GM18858 (cell line): Measurements from ENCODE around the gene FBXL13.
A peak's percentile ranks its signal among the peaks of the same experiment; 100 is the strongest.
"Not testable (repeated sequence)": the region's sequence is repeated elsewhere in the genome, so short reads cannot be mapped to it uniquely, and the experiment has no call there.

Source experiments
- ATAC-seq: cut with Tn5 transposase; IDR thresholded peaks from one replicate; pipeline ENCODE4 v1.9.1; 2021; ENCODE audit not compliant: unreplicated experiment

The FBXL13 gene

DNA sequence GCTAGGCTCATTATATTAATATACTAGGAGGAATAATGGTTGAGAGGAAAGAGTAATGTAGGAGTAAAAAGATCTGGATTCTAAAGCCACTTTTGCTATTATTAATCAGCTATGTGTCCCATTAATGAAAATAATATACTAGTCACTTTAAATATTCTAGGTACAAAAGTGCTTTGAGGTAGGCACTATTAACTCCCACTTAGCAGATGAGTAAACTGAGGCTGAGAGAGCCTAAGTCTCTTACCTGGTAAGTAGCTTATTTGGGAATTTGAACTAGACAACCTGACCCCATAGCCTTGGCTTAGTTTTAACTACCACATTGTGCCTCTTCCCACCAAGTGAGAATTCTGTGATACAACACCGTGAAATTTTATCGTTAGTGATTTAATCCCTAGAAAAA is 6.3 kb upstream of the FBXL13 start:
- no peak for ATAC-seq

DNA sequence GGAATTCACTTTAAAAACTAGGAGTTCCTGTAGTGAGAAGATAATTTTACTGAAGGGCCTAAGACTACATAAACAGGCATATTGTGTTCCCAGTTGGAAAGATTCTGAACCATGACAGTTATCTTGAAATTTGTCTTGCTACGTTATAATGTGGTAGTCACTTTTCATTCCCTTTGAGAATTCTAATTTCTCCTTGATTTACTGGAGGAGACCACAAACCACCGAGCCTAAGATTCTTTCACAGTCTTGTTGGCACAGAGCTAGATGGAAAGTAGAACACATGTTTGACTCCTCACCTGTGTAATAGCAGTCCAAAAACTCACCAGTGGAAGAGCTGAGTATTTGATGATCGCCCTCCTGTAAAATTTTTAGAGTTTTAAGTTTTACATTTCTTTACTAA is 5.2 kb upstream of the FBXL13 start:
- ATAC-seq, result no peak

DNA sequence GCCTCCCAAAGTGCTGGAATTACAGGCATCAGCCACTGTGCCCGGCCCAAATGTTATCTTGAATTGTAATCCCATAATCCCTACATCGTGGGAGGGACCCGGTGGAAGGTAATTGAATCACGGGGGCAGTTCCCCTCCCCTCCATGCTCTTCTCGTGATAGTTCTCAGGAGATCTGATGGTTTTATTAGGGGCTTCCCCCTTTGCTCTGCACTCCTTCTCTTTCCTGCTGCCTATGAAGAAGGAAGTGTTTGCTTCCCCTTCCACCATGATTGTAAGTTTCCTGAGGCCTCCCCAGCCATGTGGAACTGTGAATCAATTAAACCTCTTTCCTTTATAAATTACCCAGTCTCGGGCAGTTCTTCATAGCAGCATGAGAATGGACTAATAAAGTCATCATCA is 3.6 kb upstream of the FBXL13 start:
- ATAC-seq, result not testable (repeated sequence)

DNA sequence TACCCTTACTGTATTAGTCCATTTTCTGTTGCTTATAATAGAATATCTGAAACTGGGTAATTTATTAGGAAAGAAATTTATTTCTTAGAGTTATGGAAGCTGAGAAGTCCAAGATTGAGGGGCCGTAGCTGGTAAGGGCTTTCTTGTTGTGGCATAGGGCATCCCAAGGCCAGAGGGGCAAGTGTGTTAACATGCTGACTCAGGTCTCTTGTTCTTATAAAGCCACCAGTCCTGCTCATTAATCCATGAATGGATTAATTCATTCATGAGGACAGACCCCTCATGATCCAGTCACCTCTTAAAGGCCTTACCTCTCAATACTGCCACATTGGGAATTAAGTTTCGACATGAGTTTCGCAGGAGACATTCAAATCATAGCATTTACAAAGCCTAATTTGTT is 2.7 kb upstream of the FBXL13 start:
- ATAC-seq, result no peak

DNA sequence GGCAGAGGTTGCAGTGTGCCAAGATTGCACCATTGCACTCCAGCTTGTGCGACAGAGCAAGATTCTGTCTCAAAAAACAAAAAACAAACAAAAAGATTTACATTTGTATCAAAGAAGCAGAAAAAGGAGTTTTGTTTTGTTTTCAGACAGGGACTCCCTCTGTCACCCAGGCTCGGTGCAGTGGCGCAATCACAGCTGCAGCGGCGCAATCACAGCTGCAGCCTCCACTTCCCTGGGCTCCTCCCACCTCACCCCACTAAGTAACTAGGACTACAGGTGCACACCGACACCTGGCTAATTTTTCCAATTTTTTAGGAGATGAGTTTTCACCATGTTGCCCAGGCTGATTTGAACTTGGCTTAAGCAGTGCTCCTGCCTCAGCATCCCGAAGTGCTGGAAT is 2.2 kb upstream of the FBXL13 start:
- ATAC-seq, result no peak

DNA sequence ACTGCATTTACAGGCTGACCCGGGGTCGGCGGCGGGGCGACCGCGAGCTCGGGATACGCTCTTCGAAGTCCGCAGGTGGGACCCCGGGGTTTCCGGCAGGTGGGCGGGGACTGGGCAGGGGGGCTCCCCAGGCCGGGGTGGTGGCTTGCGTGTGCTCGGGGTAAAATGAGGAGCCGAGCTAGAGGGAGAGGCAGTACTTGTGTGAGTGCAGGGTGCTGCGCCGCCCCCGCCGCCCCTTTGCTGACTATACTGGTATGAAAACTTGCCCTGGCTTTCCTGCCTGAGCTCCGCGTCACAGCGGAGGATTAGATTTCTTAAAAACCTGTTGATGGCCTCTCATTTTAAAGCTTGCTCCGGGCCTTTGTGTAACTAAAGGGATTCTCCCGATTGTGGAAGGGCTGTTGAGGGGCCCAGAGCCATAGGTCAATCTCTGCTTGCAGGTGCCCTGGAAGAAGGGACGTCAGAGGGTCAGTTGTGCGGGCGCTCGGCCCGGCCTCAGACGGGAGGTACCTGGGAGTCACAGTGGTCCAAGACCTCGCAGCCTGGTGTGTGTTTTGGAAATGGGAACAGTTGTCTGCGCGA is 832 bp upstream of the FBXL13 start:
- ATAC-seq, result peak; percentile 32

DNA sequence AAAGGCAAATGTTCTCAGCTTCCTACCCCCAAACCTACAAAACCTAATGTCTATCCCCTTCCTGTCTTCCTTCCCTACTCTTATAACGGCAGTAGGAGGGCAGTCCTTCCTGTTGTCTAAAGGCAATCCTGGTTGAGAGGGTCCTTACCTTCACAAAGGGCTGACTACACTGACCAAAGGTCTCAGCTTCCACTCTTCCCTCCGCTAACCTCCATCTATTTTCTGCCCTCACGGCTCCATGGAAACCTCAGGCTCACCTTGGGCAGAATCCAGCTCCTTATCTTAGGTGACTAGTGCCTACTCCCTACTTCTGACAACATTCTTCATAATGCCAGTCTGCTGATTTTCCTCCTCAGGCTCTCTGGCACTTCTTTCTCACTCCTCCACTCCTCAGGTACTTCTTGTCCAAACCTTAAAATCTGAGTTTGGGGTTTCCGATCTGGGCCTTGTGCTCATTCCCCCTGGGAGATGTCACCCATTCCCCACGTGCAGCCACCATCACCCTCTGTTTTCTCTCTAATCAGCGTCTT is 542 bp downstream of the FBXL13 start:
- ATAC-seq, result no peak

DNA sequence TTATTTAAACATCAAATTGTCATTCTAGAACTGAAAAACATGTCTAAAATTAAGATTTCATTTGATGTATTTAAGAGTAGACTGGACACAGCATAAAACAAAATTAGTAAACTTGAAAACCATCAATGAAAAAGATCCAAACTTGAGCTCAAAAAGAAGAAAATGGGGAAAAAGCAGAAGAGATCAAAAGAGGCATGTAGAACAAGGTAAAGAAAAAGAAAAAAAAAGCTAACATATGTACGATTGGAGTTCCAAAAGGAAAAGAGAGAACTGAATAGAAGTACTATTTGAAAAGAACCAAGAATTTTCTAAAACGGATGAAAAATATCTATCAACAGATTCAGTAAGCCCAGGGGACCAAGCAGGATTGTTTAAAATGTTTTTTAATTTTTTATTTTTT is 3.6 kb downstream of the FBXL13 start:
- no peak for ATAC-seq

DNA sequence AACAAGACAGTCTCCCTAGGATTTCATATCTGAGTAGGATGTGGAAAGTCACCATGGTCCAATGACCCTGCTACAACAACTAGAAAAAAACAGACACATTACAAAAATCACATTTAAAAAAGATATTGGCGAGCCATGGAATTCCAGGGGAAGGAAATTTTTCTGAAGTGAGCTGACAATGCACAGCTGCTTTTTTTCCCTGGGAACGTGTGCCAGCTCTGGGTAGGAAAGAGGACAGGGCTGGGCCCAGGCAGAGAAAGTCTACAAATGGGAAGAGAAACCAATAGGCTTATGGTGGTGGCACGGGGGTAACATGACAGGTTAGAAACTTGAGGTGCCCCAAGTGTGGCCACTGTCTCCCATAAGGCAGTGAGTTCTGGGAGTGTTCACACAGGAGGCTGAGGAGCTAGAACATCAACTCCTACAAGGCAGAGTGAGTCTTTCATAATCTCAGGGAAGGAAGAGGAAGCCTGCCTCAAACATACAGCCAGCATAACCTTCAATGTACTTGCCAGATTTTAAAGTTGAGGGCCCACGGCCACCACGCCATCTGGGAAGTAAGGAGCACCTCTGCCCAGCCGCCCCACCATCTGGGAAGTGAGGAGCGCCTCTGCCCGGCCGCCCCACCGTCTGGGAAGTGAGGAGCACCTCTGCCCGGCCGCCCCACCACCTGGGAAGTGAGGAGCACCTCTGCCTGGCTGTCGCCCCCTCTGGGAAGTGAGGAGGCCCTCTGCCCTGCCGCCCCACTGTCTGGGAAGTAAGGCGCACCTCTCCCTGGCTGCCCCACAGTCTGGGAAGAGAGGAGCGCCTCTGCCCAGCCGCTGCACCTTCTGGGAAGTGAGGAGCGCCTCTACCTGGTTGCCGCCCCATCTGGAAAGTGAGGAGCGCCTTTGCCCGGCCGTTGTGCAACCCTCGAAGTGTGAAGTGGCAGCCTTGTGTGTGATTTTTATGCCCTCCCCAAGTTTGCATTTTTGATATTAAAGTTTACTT is 5.9 kb downstream of the FBXL13 start:
- no peak for ATAC-seq

DNA sequence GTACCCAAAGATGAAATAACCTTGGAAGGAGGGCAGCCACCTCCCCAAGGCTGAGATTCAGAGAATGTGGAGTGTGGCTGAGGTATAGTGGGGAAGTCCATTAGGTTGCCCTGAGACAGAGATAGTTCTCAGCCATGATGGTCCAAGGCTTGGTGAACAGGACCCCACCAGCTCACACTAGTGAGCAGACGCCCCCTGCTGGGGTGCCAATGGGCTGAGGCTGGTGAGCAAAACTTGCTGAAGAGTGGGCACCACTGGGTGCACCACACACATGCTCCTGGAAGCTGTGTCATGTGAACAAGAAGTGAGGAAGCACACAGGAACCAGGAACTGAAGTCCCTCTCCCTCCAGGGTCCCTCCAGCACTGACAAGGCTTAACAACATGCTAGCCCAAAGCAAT is 8.9 kb downstream of the FBXL13 start:
- ATAC-seq, result no peak

DNA sequence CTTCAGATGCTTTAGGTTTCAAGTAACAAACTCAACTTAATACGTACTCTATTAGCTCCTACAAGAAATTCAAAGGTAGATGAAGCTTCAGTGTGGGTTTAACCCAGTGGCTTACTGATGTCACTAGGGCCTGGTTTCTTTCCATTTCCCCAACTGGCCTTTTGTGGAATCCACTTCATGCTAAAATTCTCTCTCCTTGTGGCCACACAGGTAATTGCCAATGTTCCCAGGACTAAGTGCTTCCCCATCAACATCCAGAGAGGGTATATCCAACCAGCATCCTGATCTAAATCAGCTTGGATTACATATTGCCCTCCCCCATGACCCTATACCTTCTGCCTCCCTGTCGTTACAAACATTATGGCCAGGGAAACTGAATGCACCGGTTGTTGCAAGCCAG is 10.7 kb downstream of the FBXL13 start:
- ATAC-seq, result no peak

DNA sequence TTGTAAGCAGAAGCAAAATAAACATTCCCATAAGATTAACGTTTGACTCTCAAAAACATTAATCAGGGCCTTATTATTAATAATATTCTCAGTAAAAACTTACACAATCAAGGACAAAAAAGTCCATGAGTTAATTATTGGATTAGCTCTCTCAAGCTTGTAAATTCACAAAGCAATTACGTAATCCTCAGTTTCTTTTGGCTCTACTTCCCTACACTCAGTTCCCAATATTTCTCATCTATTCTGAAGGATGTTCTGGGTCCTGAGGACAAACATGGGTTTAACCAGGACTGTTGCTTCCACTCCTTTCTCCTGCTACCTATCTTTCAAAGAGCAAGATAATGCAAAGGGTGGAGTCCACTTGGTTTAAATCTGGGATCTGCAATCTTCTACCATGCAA is 15.1 kb downstream of the FBXL13 start:
- no peak for ATAC-seq

DNA sequence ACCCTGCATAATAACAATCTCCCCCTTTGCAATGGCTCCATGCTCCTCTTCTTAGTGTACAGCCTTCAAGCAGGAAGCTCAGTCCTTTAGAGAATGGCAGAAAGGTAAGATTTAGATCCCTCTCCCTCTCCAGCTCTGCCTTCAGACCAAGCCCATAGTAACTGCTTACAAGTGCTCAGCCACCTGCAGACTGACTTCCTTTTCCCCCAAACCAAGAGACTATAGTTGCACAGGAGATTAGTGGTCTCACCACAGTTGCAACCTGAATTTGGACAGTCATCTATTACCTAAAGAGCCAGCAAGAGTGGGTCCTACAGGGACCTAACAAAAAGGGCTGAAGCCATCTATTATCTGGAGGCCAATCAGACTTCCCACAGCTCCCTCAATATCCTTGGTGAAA is 16.5 kb downstream of the FBXL13 start:
- no peak for ATAC-seq

DNA sequence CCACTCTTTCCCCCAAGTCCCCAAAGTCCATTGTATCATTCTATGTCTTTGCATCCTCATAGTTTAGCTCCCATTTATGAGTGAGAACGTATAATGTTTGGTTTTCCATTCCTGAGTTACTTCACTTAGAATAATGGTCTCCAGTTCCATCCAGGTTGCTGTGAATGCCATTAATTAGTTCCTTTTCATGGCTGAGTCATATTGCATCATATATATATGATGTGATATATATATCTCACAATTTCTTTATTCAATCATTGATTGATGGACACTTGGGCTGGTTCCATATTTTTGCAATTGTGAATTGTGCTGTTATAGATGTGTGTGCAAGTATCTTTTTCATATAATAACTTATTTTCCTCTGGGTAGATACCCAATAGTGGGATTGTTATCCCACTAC is 18.6 kb downstream of the FBXL13 start:
- ATAC-seq, result not testable (repeated sequence)

DNA sequence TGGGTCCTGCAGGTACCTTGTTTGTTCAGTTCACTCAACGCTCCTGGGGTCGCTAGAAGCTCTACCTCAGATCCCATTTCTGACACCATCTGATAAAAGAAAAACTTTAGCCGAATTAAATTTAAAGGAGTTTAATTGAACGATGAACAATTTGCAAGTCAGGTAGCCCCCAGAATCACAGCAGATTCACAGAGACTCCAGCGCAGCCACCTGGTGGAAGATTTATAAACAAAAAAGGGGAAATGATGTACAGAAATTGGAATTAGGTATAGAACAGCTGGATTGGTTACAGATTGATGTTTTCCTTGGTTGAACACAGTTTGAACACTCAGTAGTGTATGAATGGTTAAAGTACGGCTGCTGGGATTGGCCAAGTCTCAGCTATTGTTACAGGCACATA is 23.1 kb downstream of the FBXL13 start:
- ATAC-seq, result no peak

DNA sequence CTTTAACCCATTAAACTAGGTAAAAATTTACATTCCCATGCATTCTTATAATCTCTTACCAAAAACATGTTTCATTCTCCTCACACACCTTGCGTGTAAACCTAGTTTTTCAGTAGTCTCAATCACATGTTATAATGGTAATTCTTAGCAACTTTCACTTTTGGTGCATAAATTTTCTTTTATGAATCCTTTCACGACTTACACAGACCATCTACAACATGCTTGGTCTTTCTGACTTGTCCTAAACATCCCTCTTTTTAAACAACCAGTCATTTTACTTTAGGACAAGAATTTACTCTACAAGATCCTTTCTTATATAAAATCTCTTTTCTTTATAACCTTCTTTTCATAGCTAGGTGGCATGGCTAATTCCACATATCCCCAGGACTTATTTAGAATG is 25.8 kb downstream of the FBXL13 start:
- no peak for ATAC-seq

DNA sequence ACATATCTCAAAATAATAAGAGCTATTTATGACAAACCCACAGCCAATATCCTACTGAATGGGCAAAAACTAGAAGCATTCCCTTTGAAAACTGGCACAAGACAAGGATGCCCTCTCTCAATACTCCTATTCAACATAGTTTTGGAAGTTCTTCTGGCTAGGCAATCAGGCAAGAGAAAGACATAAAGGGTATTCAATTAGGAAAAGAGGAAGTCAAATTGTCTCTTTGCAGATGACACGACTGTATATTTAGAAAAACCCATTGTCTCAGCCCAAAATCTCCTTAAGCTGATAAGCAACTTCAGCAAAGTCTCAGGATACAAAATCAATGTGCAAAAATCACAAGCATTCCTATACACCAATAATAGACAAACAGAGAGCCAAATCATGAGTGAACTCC is 32.8 kb downstream of the FBXL13 start:
- not testable (repeated sequence) for ATAC-seq

DNA sequence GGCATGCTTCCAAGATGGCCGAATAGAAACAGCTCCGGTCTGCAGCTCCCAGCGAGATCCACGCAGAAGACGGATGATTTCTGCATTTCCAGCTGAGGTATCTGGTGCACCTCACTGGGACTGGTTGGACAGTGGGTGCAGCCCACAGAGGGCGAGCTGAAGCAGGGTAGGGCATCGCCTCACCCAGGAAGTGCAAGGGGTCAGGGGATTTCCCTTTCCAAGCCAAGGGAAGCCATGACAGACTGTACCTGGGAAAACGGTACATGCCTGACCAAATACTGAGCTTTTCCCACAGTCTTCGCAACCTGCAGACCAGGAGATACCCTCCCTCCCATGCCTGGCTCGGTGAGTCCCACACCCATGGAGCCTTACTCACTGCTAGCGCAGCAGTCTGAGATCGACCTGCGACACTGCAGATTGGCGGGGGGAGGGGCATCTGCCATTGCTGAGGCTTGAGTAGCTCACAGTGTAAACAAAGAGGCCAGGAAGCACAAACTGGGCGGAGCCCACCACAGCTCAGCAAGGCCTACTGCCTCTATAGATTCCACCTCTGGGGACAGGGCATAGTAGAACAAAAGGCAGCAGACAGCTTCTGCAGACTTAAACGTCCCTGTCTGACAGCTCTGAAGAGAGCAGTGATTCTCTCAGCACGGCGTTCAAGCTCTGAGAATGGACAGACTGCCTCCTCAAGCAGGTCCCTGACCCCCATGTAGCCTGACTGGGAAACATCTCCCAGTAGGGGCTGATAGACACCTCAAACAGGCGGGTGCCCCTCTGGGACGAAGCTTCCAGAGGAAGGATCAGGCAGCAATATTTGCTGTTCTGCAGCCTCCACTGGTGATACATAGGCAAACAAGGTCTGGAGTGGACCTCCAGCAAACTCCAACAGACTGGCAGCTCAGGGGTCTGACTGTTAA is 36.5 kb downstream of the FBXL13 start:
- not testable (repeated sequence) for ATAC-seq

DNA sequence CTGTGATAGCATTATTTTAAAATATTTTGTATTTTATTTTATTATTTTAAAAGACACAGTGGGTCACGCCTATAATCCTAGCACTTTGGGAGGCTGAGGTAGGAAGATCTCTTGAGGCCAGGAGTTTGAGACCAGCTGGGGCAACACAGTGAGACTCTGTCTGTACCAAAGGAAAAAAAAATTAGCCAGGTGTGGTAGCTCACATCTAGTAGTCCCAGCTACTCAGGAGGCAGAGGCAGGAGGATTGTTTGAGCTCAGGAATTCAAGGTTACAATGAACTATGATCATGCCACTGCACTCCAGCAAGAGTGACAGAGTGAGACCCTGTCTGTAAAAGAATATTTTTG is 37.1 kb downstream of the FBXL13 start:
- no peak for ATAC-seq

DNA sequence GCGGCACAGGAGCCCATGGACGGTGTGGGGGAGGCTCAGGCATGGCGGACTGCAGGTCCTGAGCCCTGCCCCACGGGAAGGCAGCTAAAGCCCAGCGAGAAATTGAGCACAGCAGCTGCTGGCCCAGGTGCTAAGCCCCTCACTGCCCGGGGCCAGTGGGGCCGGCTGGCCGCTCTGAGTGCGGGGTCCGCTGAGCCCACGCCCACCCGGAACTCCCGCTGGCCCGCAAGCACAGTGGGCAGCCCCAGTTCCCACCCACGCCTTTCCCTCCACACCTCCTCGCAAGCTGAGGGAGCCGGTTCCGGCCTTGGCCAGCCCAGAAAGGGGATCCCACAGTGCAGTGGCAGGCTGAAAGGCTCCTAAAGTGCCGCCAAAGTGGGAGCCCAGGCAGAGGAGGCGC is 40.3 kb downstream of the FBXL13 start:
- ATAC-seq, result not testable (repeated sequence)

DNA sequence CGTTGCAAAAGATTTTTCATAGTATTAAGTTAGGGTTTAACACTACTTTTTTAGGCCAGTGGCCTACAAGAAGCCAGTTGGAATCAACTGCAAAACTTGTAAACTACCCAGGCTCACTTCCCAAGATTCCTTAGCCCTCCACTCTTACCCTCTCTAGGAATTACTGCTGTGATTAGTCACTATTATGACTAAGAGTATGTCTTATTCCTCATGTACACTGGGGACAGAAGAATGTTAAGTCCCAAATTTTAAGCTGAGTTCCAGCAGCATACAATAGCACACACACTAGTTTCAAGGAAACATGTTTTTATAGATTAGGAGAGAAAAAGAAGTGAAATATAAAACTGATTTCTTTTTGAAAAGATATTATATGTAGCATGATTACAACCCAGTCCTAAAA is 42.8 kb downstream of the FBXL13 start:
- no peak for ATAC-seq
